GM21390 (cell line): ENCODE measurements around the gene CNTN2.

ENCODE experiments used
- ATAC-seq: cut with Tn5 transposase; IDR thresholded peaks from one replicate; pipeline ENCODE4 v1.9.1; 2021; ENCODE audit not compliant: unreplicated experiment

CNTN2 gene, protein sequence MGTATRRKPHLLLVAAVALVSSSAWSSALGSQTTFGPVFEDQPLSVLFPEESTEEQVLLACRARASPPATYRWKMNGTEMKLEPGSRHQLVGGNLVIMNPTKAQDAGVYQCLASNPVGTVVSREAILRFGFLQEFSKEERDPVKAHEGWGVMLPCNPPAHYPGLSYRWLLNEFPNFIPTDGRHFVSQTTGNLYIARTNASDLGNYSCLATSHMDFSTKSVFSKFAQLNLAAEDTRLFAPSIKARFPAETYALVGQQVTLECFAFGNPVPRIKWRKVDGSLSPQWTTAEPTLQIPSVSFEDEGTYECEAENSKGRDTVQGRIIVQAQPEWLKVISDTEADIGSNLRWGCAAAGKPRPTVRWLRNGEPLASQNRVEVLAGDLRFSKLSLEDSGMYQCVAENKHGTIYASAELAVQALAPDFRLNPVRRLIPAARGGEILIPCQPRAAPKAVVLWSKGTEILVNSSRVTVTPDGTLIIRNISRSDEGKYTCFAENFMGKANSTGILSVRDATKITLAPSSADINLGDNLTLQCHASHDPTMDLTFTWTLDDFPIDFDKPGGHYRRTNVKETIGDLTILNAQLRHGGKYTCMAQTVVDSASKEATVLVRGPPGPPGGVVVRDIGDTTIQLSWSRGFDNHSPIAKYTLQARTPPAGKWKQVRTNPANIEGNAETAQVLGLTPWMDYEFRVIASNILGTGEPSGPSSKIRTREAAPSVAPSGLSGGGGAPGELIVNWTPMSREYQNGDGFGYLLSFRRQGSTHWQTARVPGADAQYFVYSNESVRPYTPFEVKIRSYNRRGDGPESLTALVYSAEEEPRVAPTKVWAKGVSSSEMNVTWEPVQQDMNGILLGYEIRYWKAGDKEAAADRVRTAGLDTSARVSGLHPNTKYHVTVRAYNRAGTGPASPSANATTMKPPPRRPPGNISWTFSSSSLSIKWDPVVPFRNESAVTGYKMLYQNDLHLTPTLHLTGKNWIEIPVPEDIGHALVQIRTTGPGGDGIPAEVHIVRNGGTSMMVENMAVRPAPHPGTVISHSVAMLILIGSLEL

DNA sequence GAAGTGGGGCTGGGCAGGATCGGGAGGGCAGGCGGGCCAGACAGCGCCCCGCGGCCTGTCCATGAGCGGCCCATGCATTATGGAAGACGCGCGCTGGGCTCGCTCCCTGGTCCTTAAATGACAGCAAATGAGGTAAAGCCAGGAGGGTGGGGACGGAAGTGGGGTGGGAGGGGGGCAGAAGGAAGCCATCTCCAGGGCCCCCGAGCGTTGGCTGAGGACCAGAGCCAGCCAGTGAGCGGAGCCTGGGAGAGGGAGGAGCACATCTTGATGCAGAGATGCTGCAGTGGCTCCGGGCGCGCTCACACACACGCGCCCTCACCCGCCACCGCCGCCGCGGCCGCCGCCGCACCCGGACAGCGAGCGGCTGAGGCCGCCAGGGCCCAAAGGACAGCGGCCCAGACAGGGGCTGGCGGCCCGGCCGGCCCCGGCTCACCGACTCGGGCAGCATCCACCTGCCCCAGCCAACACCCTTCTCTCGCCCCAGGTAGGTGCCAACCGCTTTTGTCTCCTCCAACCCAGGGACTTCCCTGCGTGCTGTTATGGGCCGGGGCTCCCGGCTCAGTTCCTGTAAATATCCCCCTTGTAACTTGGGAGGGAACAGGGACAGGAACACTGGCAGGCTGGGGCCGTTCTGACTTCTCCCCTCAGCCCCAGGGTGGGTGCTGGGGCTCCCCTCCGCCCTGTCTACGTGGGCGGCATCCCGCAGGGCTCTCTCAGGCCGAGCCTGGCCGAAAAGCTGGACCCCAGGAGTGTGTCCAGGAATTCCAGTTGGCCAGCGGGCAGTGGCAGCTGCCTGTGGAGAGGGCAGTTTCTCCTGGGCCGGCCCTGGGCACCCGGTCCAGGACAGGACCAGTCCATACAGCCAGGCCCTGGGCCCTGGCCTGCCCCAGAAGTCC lies at the start of gene CNTN2:
TSS of gene CNTN2 (plus strand) at position 302 of the 896 bp plus-strand sequence. CDS start 9,974 bp downstream, outside the sequence.
- no peak for ATAC-seq

DNA sequence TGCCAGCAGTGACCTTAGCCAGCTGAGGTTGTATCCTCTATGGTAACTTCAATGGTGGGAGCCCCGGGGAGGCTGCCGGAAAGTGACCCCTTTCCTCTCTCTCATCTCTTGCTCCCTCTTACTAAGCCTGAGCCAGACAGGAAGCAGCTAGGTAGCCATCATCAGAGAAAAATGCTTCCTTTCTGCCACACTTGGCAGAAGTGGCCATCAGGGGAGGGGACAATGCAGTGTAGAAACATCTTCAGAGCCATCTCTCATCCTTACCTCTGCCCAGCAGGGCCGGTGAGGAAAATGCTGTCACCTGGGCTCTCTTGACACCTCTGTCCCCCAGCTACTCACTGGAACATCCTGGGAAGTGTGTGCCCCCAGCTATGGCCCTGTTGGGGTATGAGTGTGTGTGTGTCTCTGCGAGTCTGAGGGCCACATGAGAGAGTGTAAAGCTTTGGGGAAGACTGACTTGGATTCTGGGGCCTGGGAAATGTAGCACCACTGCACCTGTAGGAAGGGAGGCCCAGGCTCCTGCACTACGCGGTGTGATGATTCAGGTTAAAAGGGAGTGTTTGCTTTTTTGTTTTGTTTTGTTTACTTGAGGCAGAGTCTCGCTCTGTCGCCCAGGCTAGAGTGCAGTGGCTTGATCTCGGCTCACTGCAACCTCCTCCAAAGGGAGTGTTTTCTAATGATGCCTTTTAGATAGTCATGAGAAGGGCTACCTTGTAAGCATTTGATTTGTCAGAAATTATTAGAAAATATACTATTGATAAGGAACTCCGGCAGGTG lies 48.7 kb upstream of the CNTN2 start:
- no peak for ATAC-seq

DNA sequence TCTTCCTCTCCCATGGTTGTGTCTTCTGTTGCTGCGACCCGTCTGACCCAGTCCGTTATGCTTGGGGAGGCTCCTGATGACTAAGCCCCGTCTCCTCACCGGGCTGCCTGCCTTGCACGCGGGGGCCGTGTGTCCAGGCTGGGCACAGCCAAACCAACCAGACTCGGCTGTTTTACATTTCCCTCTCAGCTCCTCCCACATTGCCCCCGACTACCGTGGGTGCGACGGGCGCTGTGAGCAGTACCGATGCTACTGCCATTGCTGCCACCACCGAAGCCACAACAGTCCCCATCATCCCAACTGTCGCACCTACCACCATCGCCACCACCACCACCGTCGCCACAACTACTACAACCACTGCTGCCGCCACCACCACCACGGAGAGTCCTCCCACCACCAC lies 46.0 kb upstream of the CNTN2 start:
- ATAC-seq, result no peak

GRCh38 chr1:204997591-204998355 lies 45.2 kb upstream of the CNTN2 start:
- ATAC-seq, result no peak

GRCh38 chr1:205001162-205001561 lies 41.9 kb upstream of the CNTN2 start:
- ATAC-seq, result no peak

- no peak for ATAC-seq
Observed at GRCh38 chr1:205002705-205003104, 40.3 kb upstream of the CNTN2 start.

DNA sequence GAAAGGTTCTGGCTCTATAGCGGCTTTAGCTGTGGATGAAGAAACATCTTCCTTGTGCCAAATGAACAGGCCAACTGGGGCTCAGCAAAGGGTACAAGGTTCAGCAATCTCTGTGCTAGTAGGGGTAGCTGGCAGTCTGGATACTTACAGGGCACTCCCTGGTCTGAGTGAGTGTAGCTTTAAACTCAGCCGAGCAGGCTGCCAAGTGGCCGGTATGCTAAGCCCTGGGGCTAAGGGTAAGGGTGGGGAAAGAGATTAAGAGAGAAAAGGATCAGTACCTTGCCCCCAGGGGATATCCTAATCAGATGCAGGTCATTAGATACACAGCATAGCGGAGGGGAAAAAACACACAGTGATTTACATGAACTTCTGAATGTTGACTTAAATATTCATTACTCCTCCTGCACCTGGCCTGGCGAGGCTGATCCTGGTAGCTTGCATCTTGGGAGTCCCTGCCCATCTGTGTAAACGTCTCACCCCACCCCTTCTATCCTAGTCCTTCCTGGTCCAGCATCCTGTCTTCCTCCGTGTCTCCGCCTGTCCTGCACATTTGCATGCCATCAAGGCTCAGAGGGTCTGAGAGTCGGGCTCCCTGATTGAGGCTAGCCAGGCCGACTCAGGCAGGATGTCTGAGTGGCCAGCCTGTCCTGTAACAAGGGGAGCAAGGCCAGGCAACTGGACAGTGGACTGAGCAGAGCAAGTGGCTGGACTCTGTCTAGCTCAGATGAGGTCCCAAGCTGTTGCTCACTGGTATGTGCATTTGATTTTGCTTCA lies 39.5 kb upstream of the CNTN2 start:
- no peak for ATAC-seq

GRCh38 chr1:205004351-205004750 lies 38.7 kb upstream of the CNTN2 start:
- ATAC-seq, result no peak

GRCh38 chr1:205008896-205009295 lies 34.1 kb upstream of the CNTN2 start:
- no peak for ATAC-seq

- no peak for ATAC-seq
Observed at GRCh38 chr1:205009670-205010069, 33.3 kb upstream of the CNTN2 start.

DNA sequence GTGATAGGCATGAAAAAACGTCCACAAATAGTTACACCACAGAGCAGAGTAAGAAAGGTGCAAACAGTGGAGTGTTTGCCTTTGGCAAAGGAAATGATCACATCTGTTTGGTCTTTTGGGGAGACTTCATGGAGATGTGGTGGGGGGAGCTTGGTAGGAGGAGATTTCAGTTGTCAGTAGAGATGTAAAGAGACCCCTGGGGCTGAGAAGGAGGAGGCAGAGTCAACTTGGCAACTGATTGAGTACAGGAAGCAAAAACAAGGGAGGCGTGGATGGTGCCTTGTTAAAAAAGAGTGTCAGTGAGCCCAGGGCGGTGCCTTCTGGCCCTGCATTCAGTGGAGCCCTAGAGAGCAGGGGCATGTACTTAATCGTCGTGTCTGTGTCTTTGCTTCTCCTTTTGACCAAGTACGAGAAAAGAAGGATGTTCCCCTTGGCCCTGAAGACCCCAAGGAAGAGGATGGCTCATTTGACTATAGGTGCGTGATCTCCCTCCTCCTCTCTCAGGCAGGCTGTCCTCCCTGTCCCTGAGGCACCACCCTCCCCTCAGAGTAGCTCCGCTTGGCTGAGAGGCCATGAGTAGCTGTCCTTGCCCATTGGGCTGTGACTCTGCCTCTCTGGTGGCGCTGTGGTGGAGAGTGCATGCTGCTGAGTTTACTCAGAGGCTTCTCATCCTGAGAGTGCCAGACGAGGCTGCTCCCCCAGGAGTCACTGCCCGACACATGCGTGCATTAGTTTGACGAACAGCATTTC lies 30.4 kb upstream of the CNTN2 start:
- no peak for ATAC-seq

DNA sequence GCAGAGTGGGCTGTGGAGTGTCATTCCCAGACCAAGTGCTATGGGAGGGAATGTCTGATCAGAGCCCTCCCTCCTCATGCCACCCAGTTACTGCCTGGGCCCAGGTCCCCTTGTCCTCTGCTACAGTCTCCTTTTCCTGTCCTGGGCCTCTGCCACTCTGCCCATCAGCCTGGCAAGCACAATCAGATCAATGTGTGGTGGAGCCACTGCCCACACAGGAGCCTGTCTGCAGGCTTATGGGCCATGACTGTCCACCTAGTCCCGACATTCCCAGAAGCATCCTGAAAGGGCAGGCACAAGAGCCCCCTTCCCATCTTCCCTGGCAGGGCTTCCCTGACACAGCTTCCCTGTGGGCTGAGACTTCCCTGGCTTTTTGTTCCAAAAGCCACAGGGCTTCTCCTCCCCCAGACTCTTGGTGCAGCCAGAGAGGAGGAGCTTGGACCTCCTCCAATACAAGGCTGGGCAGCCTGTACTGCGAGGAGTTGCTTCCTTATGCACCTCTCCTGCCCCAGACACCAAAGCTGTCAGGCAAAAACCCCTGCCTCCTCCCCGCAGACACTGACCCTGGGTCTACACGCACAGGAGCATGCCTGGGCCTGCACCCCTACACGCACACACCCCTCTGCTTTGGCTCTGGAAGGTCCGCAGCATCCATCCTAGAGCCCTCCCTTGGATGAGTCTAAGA lies 29.2 kb upstream of the CNTN2 start:
- no peak for ATAC-seq

DNA sequence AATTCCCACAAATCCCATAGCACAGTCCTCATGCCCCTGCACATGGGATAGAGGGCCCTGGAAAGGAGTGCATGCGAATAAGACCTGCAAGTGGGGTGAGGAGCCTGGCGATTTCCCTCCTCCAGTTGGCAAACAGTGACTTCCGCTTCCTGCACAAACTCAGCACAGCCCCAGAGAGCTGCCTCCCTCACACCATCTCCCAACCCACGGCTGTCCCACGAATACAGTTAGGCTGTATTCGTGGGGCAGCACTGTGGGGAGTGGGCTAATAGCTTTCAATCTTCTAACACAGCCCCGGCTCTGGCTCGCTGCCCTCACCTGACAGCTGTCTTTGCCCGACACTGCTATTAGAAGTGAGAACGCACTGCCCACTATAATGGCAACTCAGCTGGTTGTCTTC lies 28.2 kb upstream of the CNTN2 start:
- no peak for ATAC-seq

DNA sequence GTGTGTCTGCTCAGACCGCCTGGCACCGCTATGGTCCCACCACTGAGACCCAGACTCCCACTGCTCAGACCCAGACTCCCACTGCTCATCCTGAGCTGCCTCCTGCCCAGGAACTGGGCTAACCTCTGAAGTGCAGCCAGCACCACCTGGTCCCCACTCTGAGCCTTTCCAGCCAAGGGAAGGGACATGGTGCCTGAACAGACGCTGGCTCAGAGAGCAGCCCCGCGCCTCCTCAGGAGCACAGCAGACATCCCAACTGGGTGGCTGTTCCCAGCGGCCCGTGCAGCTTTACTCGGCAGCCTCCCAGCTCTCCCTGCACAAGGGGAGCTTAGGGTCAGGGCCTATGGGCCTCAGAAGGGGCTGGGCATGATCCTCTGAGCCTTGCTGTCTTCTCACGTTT lies 27.8 kb upstream of the CNTN2 start:
- ATAC-seq, result no peak

DNA sequence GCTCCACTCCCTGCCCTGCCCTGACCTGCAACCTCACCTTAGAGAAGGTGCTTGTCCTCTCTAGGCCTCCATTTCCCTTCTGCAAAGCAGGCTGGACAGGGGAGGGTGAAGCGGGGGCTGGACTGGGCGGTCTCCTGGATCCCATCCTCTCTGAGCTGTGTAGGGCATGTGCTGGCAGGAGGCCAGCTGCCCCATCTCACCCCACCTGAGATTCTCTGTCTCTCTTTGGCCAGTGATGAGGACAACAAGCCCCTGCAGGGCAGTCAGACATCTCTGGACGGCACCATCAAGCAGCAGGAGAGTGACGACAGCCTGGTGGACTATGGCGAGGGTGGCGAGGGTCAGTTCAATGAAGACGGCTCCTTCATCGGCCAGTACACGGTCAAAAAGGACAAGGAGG lies 26.9 kb upstream of the CNTN2 start:
- ATAC-seq, result no peak

DNA sequence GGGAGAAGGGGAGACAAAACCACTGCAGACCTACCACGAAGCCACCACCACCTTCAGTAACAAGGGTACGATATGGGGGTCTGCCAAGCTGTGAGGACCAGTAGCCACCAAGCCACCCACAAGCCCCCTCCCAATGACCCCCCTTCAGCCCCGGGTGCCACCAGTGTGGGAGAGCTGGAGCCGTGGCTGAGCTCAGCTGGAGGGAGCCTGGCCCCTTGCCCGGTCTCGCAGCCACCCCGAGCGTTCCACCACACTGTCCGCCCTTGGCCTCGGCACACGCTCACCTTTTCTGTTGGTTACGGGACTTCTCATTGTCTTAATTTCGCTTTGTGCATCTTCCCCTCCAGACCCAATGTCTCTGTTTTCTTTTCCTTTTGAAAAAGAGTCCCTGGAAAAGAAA lies 26.4 kb upstream of the CNTN2 start:
- no peak for ATAC-seq

DNA sequence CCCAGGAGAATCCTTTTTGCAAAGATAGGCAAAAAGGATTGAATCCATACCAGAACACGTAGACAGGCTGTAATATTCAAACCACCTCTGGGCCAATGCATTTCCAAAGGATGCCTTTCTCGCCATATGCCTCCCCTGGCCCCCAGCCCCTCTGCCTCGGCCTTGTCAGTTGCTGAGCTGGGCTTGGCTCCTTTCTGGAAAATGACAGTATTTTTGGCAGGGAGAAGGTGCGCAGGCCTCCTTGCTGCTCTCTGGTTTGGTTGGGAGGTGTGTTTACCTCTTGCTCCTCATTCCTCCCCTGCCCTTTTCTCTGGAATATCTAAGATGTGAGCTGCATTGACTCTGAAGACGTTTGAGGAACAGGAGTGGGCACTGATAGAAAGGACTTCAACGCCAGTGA lies 26.0 kb upstream of the CNTN2 start:
- no peak for ATAC-seq
